A549 (cell line): ENCODE measurements around the gene SLC25A25. TPM values are rescaled to one million over a fixed set of nuclear protein-coding genes. Genes with fewer than 3 reads are reported as not detected.

Source experiments
- ATAC-seq, 2 experiments: fragments of 200-7000 bp in 1 of 2; fragments of >200 bp in 1 of 2; cut with Nextera tagmentation in 1 of 2; cut with Tn5 transposase in 1 of 2; 3 replicates each; pipeline versions ENCODE4 v1.8.0 to v1.9.1; 2018 to 2020; ENCODE audit warnings: mild to moderate bottlenecking in 1 of 2, moderate library complexity in 1 of 2
- CTCF ChIA-PET: fragments of 300-600 bp; sonication (Branson Sonifier 250); formaldehyde crosslinking; extraction: SDS; loops from one replicate; lab custom pipeline; 2021; ENCODE audit warnings: antibody characterized with exemption, inconsistent platforms; lab: Yijun Ruan, JAX
- POLR2A ChIA-PET: fragments of 350-600 bp; formaldehyde crosslinking; extraction: SDS; loops from one replicate; lab custom pipeline; 2021; ENCODE audit warnings: antibody characterized with exemption, inconsistent platforms; lab: Yijun Ruan, JAX
- DNase-seq, 2 experiments: peaks; one replicate each; pipeline versions ENCODE4 v3.0.0 to v3.0.0-alpha.2; 2011 to 2016; ENCODE audit warnings: low read depth in 1 of 2, low spot score in 1 of 2
- FAIRE-seq: peaks from 2 replicates; lab custom pipeline; 2011; peaks lifted over from hg19 to GRCh38; lab: Jason Lieb, UNC
- H3K27ac ChIP-seq, 2 experiments: fragments of >200 bp; sonication (Bioruptor Twin); formaldehyde crosslinking; 3 replicates each; pipeline ENCODE4 v1.5.1; 2016 to 2017
- H3K4me1 ChIP-seq: fragments of >200 bp; sonication (Bioruptor Twin); formaldehyde crosslinking; 3 replicates; pipeline ENCODE4 v1.6.1; 2016
- H3K4me2 ChIP-seq: fragments of >200 bp; sonication (Bioruptor Twin); formaldehyde crosslinking; 3 replicates; pipeline ENCODE4 v1.6.1; 2016
- H3K4me3 ChIP-seq: fragments of >200 bp; sonication (Bioruptor Twin); formaldehyde crosslinking; 3 replicates; pipeline ENCODE4 v1.5.1; 2016
- H3K9me3 ChIP-seq: fragments of >200 bp; sonication (Bioruptor Twin); formaldehyde crosslinking; 3 replicates; pipeline ENCODE4 v1.6.1; 2016
- CBX2 ChIP-seq: fragments of 200-600 bp; sonication (generic); IDR thresholded peaks from 2 replicates; pipeline ENCODE4 v1.6.1; 2016; ENCODE audit warnings: low read depth, mild to moderate bottlenecking, borderline replicate concordance
- CBX8 ChIP-seq: fragments of 200-600 bp; sonication (generic); IDR thresholded peaks from 2 replicates; pipeline ENCODE4 v1.6.1; 2016
- CHD2 ChIP-seq: fragments of 150-350 bp; IDR thresholded peaks from 2 replicates; pipeline ENCODE4 v1.6.1; 2014; ENCODE audit warnings: low read length; ENCODE audit not compliant: partially characterized antibody
- EHMT2 ChIP-seq: fragments of 200-600 bp; sonication (generic); IDR thresholded peaks from 2 replicates; pipeline ENCODE4 v1.6.1; 2016; ENCODE audit warnings: antibody characterized with exemption, low read depth, mild to moderate bottlenecking, moderate library complexity
- HDAC2 ChIP-seq: fragments of 200-600 bp; sonication (generic); IDR thresholded peaks from 2 replicates; pipeline ENCODE4 v1.6.1; 2016
- HOXA7 ChIP-seq: fragments of 250-450 bp; sonication (Bioruptor Pico); IDR thresholded peaks from 2 replicates; pipeline ENCODE4 v1.5.0; 2020; ENCODE audit warnings: mild to moderate bottlenecking, moderate library complexity
- HOXB13 ChIP-seq: fragments of 250-450 bp; sonication (Bioruptor Pico); IDR thresholded peaks from 2 replicates; pipeline ENCODE4 v1.5.0; 2020; ENCODE audit warnings: low read depth, mild to moderate bottlenecking, moderate library complexity
- JUNB ChIP-seq: fragments of >200 bp; sonication (Bioruptor Twin); formaldehyde crosslinking; IDR thresholded peaks from 2 replicates; pipeline ENCODE4 v1.6.1; 2016
- KDM5A ChIP-seq: fragments of 200-600 bp; sonication (generic); IDR thresholded peaks from 2 replicates; pipeline ENCODE4 v1.6.1; 2016; ENCODE audit warnings: antibody characterized with exemption, mild to moderate bottlenecking
- MAFK ChIP-seq: fragments of 450-650 bp; IDR thresholded peaks from 2 replicates; pipeline ENCODE4 v1.6.1; 2014; ENCODE audit not compliant: partially characterized antibody
- NFE2L2 ChIP-seq: fragments of 150-350 bp; conservative IDR thresholded peaks from 2 replicates; pipeline ENCODE4 v1.6.1; 2014; ENCODE audit warnings: low read length
- PHF8 ChIP-seq: fragments of 200-600 bp; sonication (generic); IDR thresholded peaks from 2 replicates; pipeline ENCODE4 v1.6.1; 2016; ENCODE audit warnings: low read depth, mild to moderate bottlenecking, antibody characterized with exemption, moderate library complexity, borderline replicate concordance
- RARB ChIP-seq: fragments of 250-450 bp; sonication (Bioruptor Pico); IDR thresholded peaks from 2 replicates; pipeline ENCODE4 v1.8.0; 2021; ENCODE audit warnings: mild to moderate bottlenecking, moderate library complexity
- RCOR1 ChIP-seq: fragments of 150-350 bp; IDR thresholded peaks from 2 replicates; pipeline ENCODE4 v1.6.1; 2014; ENCODE audit warnings: antibody characterized with exemption, low read length, low read depth
- WGBS: methylation state at CpG from one replicate; pipeline ENCODE4 v1.1.6; 2017; ENCODE audit errors: missing lambda C conversion rate; 5-methylcytosine and 5-hydroxymethylcytosine counted together
- polyA plus RNA-seq, 4 experiments: library from polyadenylated mRNA; depleted of rRNA in 3 of 4; stranded (reverse); fragments of >200 nt; fragmentation: RNase III in 1 of 4; extraction: RNeasy Plus Mini Kit Qiagen cat#74134 plus additional on column Dnase treatment in 1 of 4; gene quantifications; 2 replicates in 3 of 4; 3 replicates in 1 of 4; pipeline ENCODE4 v1.2.3, GENCODE V29; 2011 to 2017
- TF ChIP-seq, protein P1 (sequence below): fragments of >200 bp; sonication (Bioruptor Twin); formaldehyde crosslinking; IDR thresholded peaks from 3 replicates; pipeline ENCODE4 v1.5.1; 2016
- TF ChIP-seq, protein P2 (sequence below): fragments of 250-450 bp; sonication (Bioruptor Pico); IDR thresholded peaks from 2 replicates; pipeline ENCODE4 v1.5.0; 2020; ENCODE audit warnings: low read depth, mild to moderate bottlenecking, moderate library complexity
- TF ChIP-seq, protein P3 (sequence below): fragments of 150-350 bp; IDR thresholded peaks from 2 replicates; pipeline ENCODE4 v1.6.1; 2014; ENCODE audit warnings: low read depth, mild to moderate bottlenecking, low read length
- TF ChIP-seq, protein P4 (sequence below): IDR thresholded peaks from 2 replicates; pipeline ENCODE4 v1.6.1; 2012

SLC25A25 gene
- polyA plus RNA-seq, 2 of the 4 experiments (the other 2 are of a cell fraction) = 7.0 TPM

DNA sequence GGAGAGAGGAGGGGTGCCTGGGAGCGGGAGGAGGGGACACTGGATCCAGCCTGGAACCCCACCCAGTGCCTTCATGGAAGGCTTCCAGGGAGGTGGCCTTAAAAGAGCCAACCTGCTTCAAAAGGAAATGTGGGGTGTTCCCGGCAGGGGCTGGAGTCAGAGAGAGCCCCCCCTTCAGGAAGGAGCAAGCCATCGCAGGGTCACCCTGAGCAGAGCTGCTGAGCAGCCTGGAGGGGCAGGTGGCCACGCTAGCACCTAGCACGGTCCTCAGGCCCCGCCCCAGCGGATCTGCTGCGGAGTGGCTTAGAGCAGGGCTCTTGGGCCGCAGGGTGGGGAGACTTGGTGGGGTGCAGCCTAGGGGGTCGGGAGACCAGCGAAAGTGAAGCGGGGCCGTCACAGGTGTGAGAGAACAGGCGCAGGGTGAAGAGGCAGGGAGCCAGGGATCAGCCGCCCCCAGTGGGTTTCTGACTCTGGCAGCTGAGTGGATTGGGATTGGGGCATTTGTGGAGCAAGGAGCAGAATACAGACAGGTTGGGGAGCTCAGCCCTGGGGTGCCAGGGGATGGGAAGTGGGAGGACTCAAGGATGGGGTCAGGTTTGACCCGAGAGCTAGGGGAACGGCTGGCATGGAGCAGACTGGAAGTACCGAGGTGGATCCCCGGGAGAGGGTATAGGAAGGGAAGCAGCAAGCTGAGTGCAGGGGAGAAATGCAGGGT is 82.7 kb downstream of the SLC25A25 start:
- no peak overlapping the region for H3K4me2 ChIP-seq
- FAIRE-seq (no peak), ATAC-seq (peak; percentile 14 to 73; a peak in 3 of 6 replicates), DNase-seq (peak; percentile 33 to 42)
- no peak for TF ChIP-seq HOXB13 (CRISPR knock-in tag)
- TF ChIP-seq, protein P1, sequence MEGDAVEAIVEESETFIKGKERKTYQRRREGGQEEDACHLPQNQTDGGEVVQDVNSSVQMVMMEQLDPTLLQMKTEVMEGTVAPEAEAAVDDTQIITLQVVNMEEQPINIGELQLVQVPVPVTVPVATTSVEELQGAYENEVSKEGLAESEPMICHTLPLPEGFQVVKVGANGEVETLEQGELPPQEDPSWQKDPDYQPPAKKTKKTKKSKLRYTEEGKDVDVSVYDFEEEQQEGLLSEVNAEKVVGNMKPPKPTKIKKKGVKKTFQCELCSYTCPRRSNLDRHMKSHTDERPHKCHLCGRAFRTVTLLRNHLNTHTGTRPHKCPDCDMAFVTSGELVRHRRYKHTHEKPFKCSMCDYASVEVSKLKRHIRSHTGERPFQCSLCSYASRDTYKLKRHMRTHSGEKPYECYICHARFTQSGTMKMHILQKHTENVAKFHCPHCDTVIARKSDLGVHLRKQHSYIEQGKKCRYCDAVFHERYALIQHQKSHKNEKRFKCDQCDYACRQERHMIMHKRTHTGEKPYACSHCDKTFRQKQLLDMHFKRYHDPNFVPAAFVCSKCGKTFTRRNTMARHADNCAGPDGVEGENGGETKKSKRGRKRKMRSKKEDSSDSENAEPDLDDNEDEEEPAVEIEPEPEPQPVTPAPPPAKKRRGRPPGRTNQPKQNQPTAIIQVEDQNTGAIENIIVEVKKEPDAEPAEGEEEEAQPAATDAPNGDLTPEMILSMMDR = peak; percentile 9; the same call in 1 of the 3 replicates
- no peak overlapping the region for H3K4me3 ChIP-seq
- ChIA-PET POLR2A (interaction anchor here (1.0 to 1.1 kb wide), 3 partner anchors 9 to 22 kb away, joined by 3 read pairs; partner anchors contain the start of gene BBLN), CTCF (interaction anchor here (0.9 to 2.6 kb wide), 7 partner anchors 17 to 51 kb away, joined by 3 to 15 read pairs (median 3); no protein-coding TSS in a partner anchor)
- H3K9me3 ChIP-seq = no peaks in the 10 kb centered on the region
- WGBS = 75% methylated on average over 18 of the region's 19 CpGs
- peak overlapping the region; percentile 76 to 82; a peak in 5 of 6 replicates for H3K27ac ChIP-seq
- H3K4me1 ChIP-seq = peaks cover 31% of the 10 kb centered on the region

DNA sequence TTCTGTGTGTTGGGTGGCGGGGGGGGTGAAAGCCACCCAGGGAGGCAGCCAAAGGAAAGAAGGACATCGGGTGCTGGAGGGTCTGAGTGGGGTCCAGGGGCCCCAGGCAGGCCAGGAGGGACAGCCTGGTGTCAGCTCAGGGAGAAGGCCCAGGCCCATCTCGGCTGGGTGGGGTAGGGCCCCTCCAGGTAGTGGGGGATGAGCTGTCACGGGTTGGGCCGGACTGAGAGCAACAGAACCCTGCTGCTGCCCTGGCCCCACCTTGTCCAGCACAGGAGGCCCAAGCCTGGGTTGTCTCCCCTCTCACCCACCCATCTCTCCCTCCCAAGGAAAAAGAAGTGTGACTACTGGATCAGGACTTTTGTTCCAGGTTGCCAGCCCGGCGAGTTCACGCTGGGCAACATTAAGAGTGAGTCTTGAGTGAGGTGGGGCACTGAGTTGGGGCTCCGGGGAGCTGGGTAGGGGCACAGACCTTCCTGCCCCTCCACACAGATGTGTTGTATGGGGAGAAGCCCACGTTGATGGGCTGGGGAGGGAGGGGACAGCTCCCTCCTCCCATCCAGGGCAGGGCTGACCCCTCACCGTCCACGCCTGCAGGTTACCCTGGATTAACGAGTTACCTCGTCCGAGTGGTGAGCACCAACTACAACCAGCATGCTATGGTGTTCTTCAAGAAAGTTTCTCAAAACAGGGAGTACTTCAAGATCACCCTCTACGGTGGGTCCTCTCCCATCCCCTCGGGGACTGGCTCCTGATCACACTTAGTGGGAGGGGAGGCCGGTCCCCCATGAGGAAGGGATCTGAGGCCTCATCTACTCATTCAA is 83.5 kb downstream of the SLC25A25 start:
- Histone ChIP-seq H3K4me1 (peaks cover 31% of the 10 kb centered on the region), H3K27ac (peak overlapping the region; percentile 19 to 76; a peak in 3 of 6 replicates), H3K4me2 (no peak overlapping the region), H3K4me3 (no peak overlapping the region), H3K9me3 (no peaks in the 10 kb centered on the region)
- ChIA-PET CTCF (interaction anchor here (0.9 to 2.6 kb wide), 4 partner anchors 17 to 33 kb away, joined by 3 to 15 read pairs (median 4); no protein-coding TSS in a partner anchor), POLR2A (interaction anchor here (0.5 to 1.1 kb wide), 5 partner anchors 8 to 23 kb away, joined by 3 to 11 read pairs (median 3); partner anchors contain the start of gene BBLN)
- FAIRE-seq (no peak), ATAC-seq (no peak), DNase-seq (no peak)
- 87% methylated on average over 14 of the region's 18 CpGs for WGBS
- no peak for TF ChIP-seq RCOR1
- no peak for TF ChIP-seq KDM5A
- TF ChIP-seq HOXB13 (CRISPR knock-in tag) = no peak
- no peak for TF ChIP-seq CHD2
- TF ChIP-seq, protein P2, sequence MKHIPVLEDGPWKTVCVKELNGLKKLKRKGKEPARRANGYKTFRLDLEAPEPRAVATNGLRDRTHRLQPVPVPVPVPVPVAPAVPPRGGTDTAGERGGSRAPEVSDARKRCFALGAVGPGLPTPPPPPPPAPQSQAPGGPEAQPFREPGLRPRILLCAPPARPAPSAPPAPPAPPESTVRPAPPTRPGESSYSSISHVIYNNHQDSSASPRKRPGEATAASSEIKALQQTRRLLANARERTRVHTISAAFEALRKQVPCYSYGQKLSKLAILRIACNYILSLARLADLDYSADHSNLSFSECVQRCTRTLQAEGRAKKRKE (CRISPR knock-in tag) = no peak
- TF ChIP-seq CBX8 = no peak
- TF ChIP-seq EHMT2 = no peak
- TF ChIP-seq JUNB = no peak
- TF ChIP-seq NFE2L2 = no peak
- TF ChIP-seq, protein P3, sequence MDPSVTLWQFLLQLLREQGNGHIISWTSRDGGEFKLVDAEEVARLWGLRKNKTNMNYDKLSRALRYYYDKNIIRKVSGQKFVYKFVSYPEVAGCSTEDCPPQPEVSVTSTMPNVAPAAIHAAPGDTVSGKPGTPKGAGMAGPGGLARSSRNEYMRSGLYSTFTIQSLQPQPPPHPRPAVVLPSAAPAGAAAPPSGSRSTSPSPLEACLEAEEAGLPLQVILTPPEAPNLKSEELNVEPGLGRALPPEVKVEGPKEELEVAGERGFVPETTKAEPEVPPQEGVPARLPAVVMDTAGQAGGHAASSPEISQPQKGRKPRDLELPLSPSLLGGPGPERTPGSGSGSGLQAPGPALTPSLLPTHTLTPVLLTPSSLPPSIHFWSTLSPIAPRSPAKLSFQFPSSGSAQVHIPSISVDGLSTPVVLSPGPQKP = no peak
- no peak for TF ChIP-seq CBX2
- no peak for TF ChIP-seq HOXA7 (CRISPR knock-in tag)
- TF ChIP-seq PHF8 = no peak
- TF ChIP-seq MAFK = no peak
- TF ChIP-seq, protein P4, sequence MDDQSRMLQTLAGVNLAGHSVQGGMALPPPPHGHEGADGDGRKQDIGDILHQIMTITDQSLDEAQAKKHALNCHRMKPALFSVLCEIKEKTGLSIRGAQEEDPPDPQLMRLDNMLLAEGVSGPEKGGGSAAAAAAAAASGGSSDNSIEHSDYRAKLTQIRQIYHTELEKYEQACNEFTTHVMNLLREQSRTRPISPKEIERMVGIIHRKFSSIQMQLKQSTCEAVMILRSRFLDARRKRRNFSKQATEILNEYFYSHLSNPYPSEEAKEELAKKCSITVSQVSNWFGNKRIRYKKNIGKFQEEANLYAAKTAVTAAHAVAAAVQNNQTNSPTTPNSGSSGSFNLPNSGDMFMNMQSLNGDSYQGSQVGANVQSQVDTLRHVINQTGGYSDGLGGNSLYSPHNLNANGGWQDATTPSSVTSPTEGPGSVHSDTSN = no peak
- TF ChIP-seq RARB (CRISPR knock-in tag) = no peak
- TF ChIP-seq HDAC2 = no peak
